Small intestine (tissue), 7 donors: ENCODE results near the gene C11orf54. TPM values are rescaled to one million over a fixed set of nuclear protein-coding genes. Genes with fewer than 3 reads are reported as not detected.
A peak's percentile ranks its signal among the peaks of the same experiment; 100 is the strongest.

Source experiments
- DNase-seq, 2 donors: peaks; one replicate each; pipeline versions ENCODE4 v3.0.0 to v3.0.0-alpha.2; 2013
- FAIRE-seq: peaks from 2 replicates; lab custom pipeline; 2012; peaks lifted over from hg19 to GRCh38; lab: Jason Lieb, UNC
- H3K27ac ChIP-seq, 3 donors: one replicate each; pipeline ENCODE4 v1.5.1; 2013; ENCODE audit warnings: low read length in 2 of 3, mild to moderate bottlenecking in 2 of 3, control low read depth in 1 of 3, inconsistent platforms in 1 of 3, low read depth in 1 of 3, moderate library complexity in 1 of 3
- H3K27me3 ChIP-seq, 3 donors: one replicate each; pipeline ENCODE4 v1.6.1; 2013; ENCODE audit warnings: low read length in 3 of 3, inconsistent platforms in 1 of 3; ENCODE audit not compliant: control insufficient read depth in 3 of 3, insufficient read depth in 3 of 3
- H3K36me3 ChIP-seq, 3 donors: one replicate each; pipeline ENCODE4 v1.6.1; 2013; ENCODE audit warnings: low read length in 3 of 3, inconsistent platforms in 1 of 3, low read depth in 1 of 3, mild to moderate bottlenecking in 1 of 3, moderate library complexity in 1 of 3; ENCODE audit not compliant: control insufficient read depth in 3 of 3, insufficient read depth in 2 of 3
- H3K4me1 ChIP-seq, 3 donors: one replicate each; pipeline ENCODE4 v1.6.1; 2013; ENCODE audit warnings: low read length in 2 of 3, inconsistent platforms in 1 of 3, low read depth in 1 of 3, mild to moderate bottlenecking in 1 of 3, moderate library complexity in 1 of 3; ENCODE audit not compliant: control insufficient read depth in 3 of 3, insufficient read depth in 2 of 3
- H3K4me3 ChIP-seq, 3 donors: one replicate each; pipeline ENCODE4 v1.5.1; 2013; ENCODE audit warnings: low read length in 3 of 3, control low read depth in 1 of 3, inconsistent platforms in 1 of 3, low read depth in 1 of 3, mild to moderate bottlenecking in 1 of 3, moderate library complexity in 1 of 3
- H3K9me3 ChIP-seq, 2 donors: one replicate each; pipeline ENCODE4 v1.6.1; 2013; ENCODE audit warnings: low read depth in 1 of 2, low read length in 1 of 2; ENCODE audit not compliant: control insufficient read depth in 2 of 2, insufficient read depth in 1 of 2
- WGBS, 3 donors: extraction: QIAGEN DNeasy Blood & Tissue Kit; methylation state at CpG; one replicate each; pipeline ENCODE4 v1.1.7; 2013; 5-methylcytosine and 5-hydroxymethylcytosine counted together
- polyA plus RNA-seq, 4 donors: library from polyadenylated mRNA; stranded (reverse) in 3 of 4; unstranded in 1 of 4; fragments of 200-250 nt in 3 of 4; fragments of 120-200 nt in 1 of 4; gene quantifications; one replicate each; pipeline versions ENCODE4 v1.2.1 to v1.2.3, GENCODE V29; 2013
- donor health status: healthy with polysubstance abuse.
- donor health status: control.
- donor health status: control.
- donor health status: Bipolar disorder and iron deficiency.
- donor health status: healthy.

The C11orf54 gene
- polyA plus RNA-seq, 4 donors: 26.3 to 106 (median 62.2) TPM

- H3K27ac ChIP-seq: no peak overlapping the region
- 90 to 98% (median 94%) methylated on average over 1 of the region's 1 CpG for WGBS, 3 donors
- FAIRE-seq (peak; percentile 10), DNase-seq (no peak)
- H3K4me3 ChIP-seq: no peak overlapping the region
- peaks cover 16 to 40% (median 25%) of the 10 kb centered on the region in 3 donors for H3K36me3 ChIP-seq
- H3K9me3 ChIP-seq: peaks cover 0 to 3% of the 10 kb centered on the region in 2 donors
- no peaks in the 10 kb centered on the region for H3K27me3 ChIP-seq
- no peaks in the 10 kb centered on the region for H3K4me1 ChIP-seq
Observed at GRCh38 chr11:93761910-93762309, 20.4 kb downstream of the C11orf54 start.

DNA sequence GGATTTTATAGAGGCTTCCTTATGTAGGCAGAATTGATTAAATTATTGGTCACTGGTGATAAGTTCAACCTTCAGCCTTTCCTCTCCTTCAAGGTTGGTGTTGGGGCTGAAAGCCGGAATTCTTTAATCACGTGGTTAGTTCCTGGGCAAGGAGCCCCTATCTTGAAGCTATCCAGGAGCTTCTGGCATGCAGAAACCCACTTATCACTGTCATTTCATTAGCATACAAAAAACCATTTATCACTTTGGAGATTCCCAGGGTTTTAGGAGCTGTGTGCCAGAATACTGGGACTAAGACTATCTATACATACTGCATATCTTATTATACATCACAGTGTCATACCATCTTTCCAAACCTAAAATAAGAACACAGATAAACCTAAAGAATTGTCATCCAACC is 24.1 kb downstream of the C11orf54 start:
- FAIRE-seq: no peak
- WGBS, 3 donors: 23 to 47% (median 39%) methylated on average over 2 of the region's 2 CpGs

GRCh38 chr11:93766504-93766903 is 25.0 kb downstream of the C11orf54 start:
- H3K27me3 ChIP-seq: no peaks in the 10 kb centered on the region
- H3K27ac ChIP-seq: no peak overlapping the region
- H3K4me3 ChIP-seq: no peak overlapping the region
- peaks cover 0 to 4% of the 10 kb centered on the region in 2 donors for H3K9me3 ChIP-seq
- no peak for DNase-seq
- no peak for FAIRE-seq
- no peaks in the 10 kb centered on the region for H3K4me1 ChIP-seq
- 78 to 83% (median 80%) methylated on average over 5 of the region's 5 CpGs for WGBS, 3 donors
- peaks cover 4 to 17% (median 14%) of the 10 kb centered on the region in 3 donors for H3K36me3 ChIP-seq

More for the DNA sequence above, 24.1 kb downstream of the C11orf54 start:
- H3K4me1 ChIP-seq: no peaks in the 10 kb centered on the region
- no peak for DNase-seq
- no peaks in the 10 kb centered on the region for H3K27me3 ChIP-seq
- no peak overlapping the region for H3K4me3 ChIP-seq
- H3K36me3 ChIP-seq: peaks cover 6 to 17% (median 14%) of the 10 kb centered on the region in 3 donors
- H3K9me3 ChIP-seq: peaks cover 0 to 4% of the 10 kb centered on the region in 2 donors
- no peak overlapping the region for H3K27ac ChIP-seq

- Histone ChIP-seq H3K27me3 (no peaks in the 10 kb centered on the region), H3K4me3 (no peak overlapping the region), H3K9me3 (peaks cover 0 to 4% of the 10 kb centered on the region in 2 donors), H3K4me1 (no peaks in the 10 kb centered on the region), H3K36me3 (peaks cover 4 to 14% (median 12%) of the 10 kb centered on the region in 3 donors), H3K27ac (no peak overlapping the region)
- no peak for FAIRE-seq
- no peak for DNase-seq
- WGBS, 3 donors: 77 to 84% (median 84%) methylated on average over 3 of the region's 3 CpGs
Observed at GRCh38 chr11:93767018-93767417, 25.5 kb downstream of the C11orf54 start.

DNA sequence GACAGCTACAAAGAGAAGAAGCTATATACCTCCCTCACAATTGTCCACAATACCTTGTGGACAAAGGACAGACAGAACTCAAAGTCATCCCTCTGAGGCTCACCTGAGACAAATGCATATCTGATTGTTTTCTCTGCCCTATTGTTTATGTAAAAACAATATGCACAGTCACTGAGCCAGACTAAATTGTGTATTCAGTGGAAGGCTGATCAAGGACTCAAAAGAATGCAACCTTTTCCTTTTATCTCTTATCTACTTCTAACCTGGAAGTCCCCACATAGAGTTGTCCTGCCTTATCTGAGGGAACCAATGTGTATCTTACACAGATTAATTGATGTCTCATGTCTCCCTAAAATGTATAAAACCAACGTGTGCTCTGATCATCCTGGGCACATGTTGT is 28.7 kb downstream of the C11orf54 start:
- no peaks in the 10 kb centered on the region for H3K4me1 ChIP-seq
- no peaks in the 10 kb centered on the region for H3K27me3 ChIP-seq
- peaks cover 0 to 2% (median 0%) of the 10 kb centered on the region in 3 donors for H3K36me3 ChIP-seq
- no peak overlapping the region for H3K4me3 ChIP-seq
- FAIRE-seq (no peak), DNase-seq (no peak)
- H3K27ac ChIP-seq: no peak overlapping the region
- whole genome bisulfite sequencing, 3 donors: 21 to 41% (median 26%) methylated on average over 1 of the region's 1 CpG
- H3K9me3 ChIP-seq: peaks cover 0 to 21% of the 10 kb centered on the region in 2 donors

DNA sequence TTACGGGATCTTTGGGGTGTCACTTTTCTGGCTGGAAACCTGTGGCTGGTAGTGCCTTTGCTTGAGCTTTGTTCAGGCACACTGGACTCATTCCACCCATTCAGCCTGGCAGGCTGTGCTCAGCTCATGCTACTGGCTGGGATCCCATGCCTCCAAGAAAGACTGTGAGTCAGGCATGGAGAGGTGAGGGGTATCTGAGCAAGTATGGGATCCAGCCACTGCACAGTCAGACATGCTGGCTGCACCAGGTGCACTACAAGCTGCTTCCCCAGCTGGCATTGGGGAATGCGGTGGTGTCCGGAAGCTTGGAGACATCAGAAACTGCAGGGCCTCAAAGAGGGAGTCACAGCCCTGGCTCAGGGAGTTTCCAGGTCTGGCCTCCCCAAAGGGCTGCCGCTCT is 30.7 kb downstream of the C11orf54 start:
- Histone ChIP-seq H3K9me3 (peaks cover 0 to 19% of the 10 kb centered on the region in 2 donors), H3K4me1 (no peaks in the 10 kb centered on the region), H3K27me3 (no peaks in the 10 kb centered on the region), H3K27ac (no peak overlapping the region), H3K4me3 (no peak overlapping the region), H3K36me3 (no peaks in the 10 kb centered on the region)
- WGBS, 3 donors: 96 to 100% (median 98%) methylated on average over 4 of the region's 4 CpGs
- DNase-seq: no peak
- FAIRE-seq: no peak

GRCh38 chr11:93773045-93773477 is 31.6 kb downstream of the C11orf54 start:
- Histone ChIP-seq H3K9me3 (peaks cover 0 to 17% of the 10 kb centered on the region in 2 donors), H3K36me3 (no peaks in the 10 kb centered on the region), H3K27me3 (no peaks in the 10 kb centered on the region), H3K4me1 (no peaks in the 10 kb centered on the region), H3K4me3 (no peak overlapping the region), H3K27ac (no peak overlapping the region)
- WGBS, 3 donors: 88 to 92% (median 92%) methylated on average over 3 of the region's 3 CpGs
- FAIRE-seq (no peak), DNase-seq (no peak)

GRCh38 chr11:93773601-93774200 is 32.2 kb downstream of the C11orf54 start:
- Histone ChIP-seq H3K4me3 (no peak overlapping the region), H3K27me3 (no peaks in the 10 kb centered on the region), H3K9me3 (peaks cover 0 to 17% of the 10 kb centered on the region in 2 donors), H3K27ac (no peak overlapping the region), H3K36me3 (no peaks in the 10 kb centered on the region), H3K4me1 (no peaks in the 10 kb centered on the region)
- 88 to 90% (median 89%) methylated on average over 10 of the region's 10 CpGs for WGBS, 3 donors
- DNase-seq (no peak), FAIRE-seq (no peak)
